GM08714 (cell line): ENCODE data around the gene CDYL.
A peak's percentile ranks its signal among the peaks of the same experiment; 100 is the strongest.

Experiments
- H3K4me3 ChIP-seq: fragments of 200-500 bp; sonication (Bioruptor generic); 2 replicates; pipeline ENCODE4 v1.5.1; 2014; ENCODE audit warnings: mild to moderate bottlenecking, low read length, inconsistent platforms
- ZNF274 ChIP-seq: IDR thresholded peaks from 2 replicates; pipeline ENCODE4 v1.6.1; 2012; ENCODE audit warnings: mild to moderate bottlenecking, low read depth, low read length

CDYL gene

GRCh38 chr6:4781426-4781825 lies 5.2 kb downstream of the CDYL start:
- TF ChIP-seq ZNF274: no peak
- peak overlapping the region; percentile 28 for H3K4me3 ChIP-seq

GRCh38 chr6:4781967-4782575 lies 5.9 kb downstream of the CDYL start:
- H3K4me3 ChIP-seq: peak overlapping the region; percentile 28; the same call in 1 of the 2 replicates
- TF ChIP-seq ZNF274: no peak

GRCh38 chr6:4786996-4787395 lies 10.8 kb downstream of the CDYL start:
- no peak overlapping the region for H3K4me3 ChIP-seq
- no peak for TF ChIP-seq ZNF274

- no peak for TF ChIP-seq ZNF274
- no peak overlapping the region; the same call in 1 of the 2 replicates for H3K4me3 ChIP-seq
These were observed 12.3 kb downstream of the CDYL start for GRCh38 chr6:4788482-4788881.

- no peak for TF ChIP-seq ZNF274
- no peak overlapping the region; the same call in 1 of the 2 replicates for H3K4me3 ChIP-seq
These were observed 12.9 kb downstream of the CDYL start for GRCh38 chr6:4788953-4789584.

- TF ChIP-seq ZNF274: no peak
These were observed 14.1 kb downstream of the CDYL start for GRCh38 chr6:4790158-4790899.

GRCh38 chr6:4794140-4794707 lies 18.0 kb downstream of the CDYL start:
- no peak for TF ChIP-seq ZNF274

More at GRCh38 chr6:4790158-4790899, 14.1 kb downstream of the CDYL start:
- no peak overlapping the region for H3K4me3 ChIP-seq

GRCh38 chr6:4797587-4797986 lies 21.4 kb downstream of the CDYL start:
- no peak overlapping the region for H3K4me3 ChIP-seq
- no peak for TF ChIP-seq ZNF274

More at GRCh38 chr6:4794140-4794707, 18.0 kb downstream of the CDYL start:
- H3K4me3 ChIP-seq: no peak overlapping the region

GRCh38 chr6:4799912-4800311 lies 23.7 kb downstream of the CDYL start:
- no peak for TF ChIP-seq ZNF274
- H3K4me3 ChIP-seq: no peak overlapping the region

GRCh38 chr6:4800662-4801061 lies 24.5 kb downstream of the CDYL start:
- TF ChIP-seq ZNF274: no peak
- H3K4me3 ChIP-seq: no peak overlapping the region

- no peak for TF ChIP-seq ZNF274
- peak overlapping the region; percentile 59; the same call in 1 of the 2 replicates for H3K4me3 ChIP-seq
These were observed 25.4 kb downstream of the CDYL start for GRCh38 chr6:4801491-4802110.

GRCh38 chr6:4802312-4802935 lies 26.2 kb downstream of the CDYL start:
- H3K4me3 ChIP-seq: peak overlapping the region; percentile 59; the same call in 1 of the 2 replicates
- no peak for TF ChIP-seq ZNF274

- peak overlapping the region; percentile 6; the same call in 1 of the 2 replicates for H3K4me3 ChIP-seq
- no peak for TF ChIP-seq ZNF274
These were observed 27.1 kb downstream of the CDYL start for GRCh38 chr6:4803343-4803744.

- no peak for TF ChIP-seq ZNF274
- no peak overlapping the region for H3K4me3 ChIP-seq
These were observed 27.9 kb downstream of the CDYL start for GRCh38 chr6:4804095-4804494.
